SK-N-SH (cell line): ENCODE results near the gene SSUH2. TPM values are rescaled to one million over a fixed set of nuclear protein-coding genes. Genes with fewer than 3 reads are reported as not detected.
A peak's percentile ranks its signal among the peaks of the same experiment; 100 is the strongest.
"Not testable (repeated sequence)": the region's sequence is repeated elsewhere in the genome, so short reads cannot be mapped to it uniquely, and the experiment has no call there.

Experiments used
- CTCF ChIA-PET: fragments of 300-600, 350-600 bp; formaldehyde crosslinking; extraction: SDS; loops from one replicate; lab custom pipeline; 2021; lab: Yijun Ruan, JAX
- POLR2A ChIA-PET: fragments of 350-600 bp; sonication (Branson Sonifier 250); formaldehyde crosslinking; extraction: SDS; loops from one replicate; lab custom pipeline; 2020; ENCODE audit warnings: antibody characterized with exemption, inconsistent platforms; lab: Yijun Ruan, JAX
- DNase-seq: peaks from one replicate; pipeline ENCODE4 v3.0.0; 2012
- H2AFZ ChIP-seq: fragments of 200-600 bp; sonication (generic); 2 replicates; pipeline ENCODE4 v1.8.1; 2016; ENCODE audit warnings: antibody characterized with exemption, mild to moderate bottlenecking, low read depth
- H3F3A ChIP-seq: fragments of 200-600 bp; sonication (generic); replicated peaks from 2 replicates; pipeline ENCODE3; 2016; ENCODE audit warnings: antibody characterized with exemption, mild to moderate bottlenecking; ENCODE audit not compliant: insufficient read depth
- H3K27ac ChIP-seq, 2 experiments: fragments of 200-500 bp in 1 of 2; fragments of 200-600 bp in 1 of 2; sonication (Bioruptor generic) in 1 of 2; sonication (generic), shearing (Covaris generic) in 1 of 2; 2 replicates each; pipeline versions ENCODE4 v1.5.1 to v1.6.1; 2014 to 2016; ENCODE audit warnings: low read depth in 2 of 2, inconsistent platforms in 1 of 2, low read length in 1 of 2, mild to moderate bottlenecking in 1 of 2, mixed read lengths in 1 of 2
- H3K27me3 ChIP-seq: fragments of 200-600 bp; sonication (generic), shearing (Covaris generic); 2 replicates; pipeline ENCODE4 v1.6.1; 2016; ENCODE audit warnings: mixed run types; ENCODE audit not compliant: insufficient read depth
- H3K36me3 ChIP-seq, 2 experiments: fragments of 200-500 bp in 1 of 2; fragments of 200-600 bp in 1 of 2; sonication (Bioruptor generic) in 1 of 2; sonication (generic) in 1 of 2; replicated peaks in 1 of 2; 2 replicates each; pipeline versions ENCODE3 to v1.5.1; 2014 to 2016; ENCODE audit warnings: low read length in 1 of 2, mild to moderate bottlenecking in 1 of 2; ENCODE audit not compliant: insufficient read depth in 2 of 2, control insufficient read depth in 1 of 2
- H3K4me1 ChIP-seq, 2 experiments: fragments of 200-500 bp in 1 of 2; fragments of 200-600 bp in 1 of 2; sonication (Bioruptor generic) in 1 of 2; sonication (generic), shearing (Covaris generic) in 1 of 2; 2 replicates each; pipeline versions ENCODE4 v1.5.1 to v1.6.1; 2014 to 2016; ENCODE audit warnings: low read depth in 1 of 2, low read length in 1 of 2, mixed run types in 1 of 2; ENCODE audit not compliant: insufficient read depth in 2 of 2, control insufficient read depth in 1 of 2
- H3K4me2 ChIP-seq: fragments of 200-600 bp; sonication (generic), shearing (Covaris generic); 2 replicates; pipeline ENCODE4 v1.6.1; 2017; ENCODE audit warnings: mixed run types
- H3K4me3 ChIP-seq, 2 experiments: fragments of 200-500 bp in 1 of 2; fragments of 200-600 bp in 1 of 2; sonication (Bioruptor generic) in 1 of 2; sonication (generic), shearing (Covaris generic) in 1 of 2; 2 replicates each; pipeline versions ENCODE4 v1.5.1 to v1.8.1; 2014 to 2016; ENCODE audit warnings: low read depth in 2 of 2, inconsistent platforms in 1 of 2, low read length in 1 of 2, mild to moderate bottlenecking in 1 of 2, mixed read lengths in 1 of 2, moderate library complexity in 1 of 2
- H3K79me2 ChIP-seq: fragments of 200-600 bp; sonication (generic); 2 replicates; pipeline ENCODE4 v1.8.1; 2017; ENCODE audit warnings: mild to moderate bottlenecking; ENCODE audit not compliant: insufficient read depth
- H3K9ac ChIP-seq: fragments of 200-600 bp; sonication (generic); 2 replicates; pipeline ENCODE4 v1.6.1; 2017; ENCODE audit warnings: mixed run types
- H3K9me2 ChIP-seq: fragments of 200-600 bp; sonication (generic); 2 replicates; pipeline ENCODE4 v1.6.1; 2017; ENCODE audit warnings: mixed run types
- H3K9me3 ChIP-seq: fragments of 200-600 bp; sonication (generic); 2 replicates; pipeline ENCODE4 v1.6.1; 2017; ENCODE audit warnings: mixed run types, mild to moderate bottlenecking, moderate library complexity
- H4K20me1 ChIP-seq: fragments of 200-600 bp; sonication (generic); 2 replicates; pipeline ENCODE4 v1.6.1; 2017; ENCODE audit warnings: mild to moderate bottlenecking, mixed run types; ENCODE audit not compliant: insufficient read depth
- CHD2 ChIP-seq: fragments of 150-350 bp; IDR thresholded peaks from 2 replicates; pipeline ENCODE4 v1.6.1; 2018; ENCODE audit warnings: low read length; ENCODE audit not compliant: partially characterized antibody
- EZH2phosphoT487 ChIP-seq: fragments of 200-600 bp; sonication (generic); IDR thresholded peaks from 2 replicates; pipeline ENCODE4 v1.6.1; 2017; ENCODE audit warnings: low read depth, mixed run types, mild to moderate bottlenecking, antibody characterized with exemption, moderate library complexity, borderline replicate concordance
- GABPA ChIP-seq: IDR thresholded peaks from 2 replicates; pipeline ENCODE4 v1.4.0; 2012; ENCODE audit warnings: low read depth, mild to moderate bottlenecking
- IRF3 ChIP-seq: fragments of 150-350 bp; IDR thresholded peaks from 2 replicates; pipeline ENCODE4 v1.6.1; 2016; ENCODE audit warnings: mild to moderate bottlenecking, low read depth, low read length
- MEF2A ChIP-seq: IDR thresholded peaks from 2 replicates; pipeline ENCODE4 v1.4.0; 2012; ENCODE audit warnings: low read depth, borderline replicate concordance
- NFIC ChIP-seq: IDR thresholded peaks from 2 replicates; pipeline ENCODE4 v1.4.0; 2012; ENCODE audit warnings: borderline replicate concordance
- WGBS: methylation state at CpG from one replicate; pipeline ENCODE4 v1.1.6; 2017; ENCODE audit warnings: low lambda C conversion rate; 5-methylcytosine and 5-hydroxymethylcytosine counted together
- polyA plus RNA-seq, 3 experiments: library from polyadenylated mRNA; depleted of rRNA; stranded (reverse); fragments of >200 nt; gene quantifications; 2 replicates each; pipeline ENCODE4 v1.2.3, GENCODE V29; 2012

SSUH2 gene
- polyA plus RNA-seq, 1 of the 3 experiments (the other 2 are of a cell fraction) = 0.18 TPM

GRCh38 chr3:8656240-8656639, 11.6 kb upstream of the SSUH2 start (continued):
- no peak for TF ChIP-seq IRF3
- no peak for TF ChIP-seq MEF2A
- TF ChIP-seq GABPA = no peak
- TF ChIP-seq, all 33 proteins: peak for 0

GRCh38 chr3:8655387-8655835, 10.8 kb upstream of the SSUH2 start:
- no peaks in the 10 kb centered on the region for H3K9me2 ChIP-seq
- TF ChIP-seq CHD2 (no peak), NFIC (no peak), EZH2phosphoT487 (no peak)
- TF ChIP-seq, all 33 proteins: peak for 0
- H3K36me3 ChIP-seq = no peaks in the 10 kb centered on the region
- ChIA-PET POLR2A (no interaction called here), CTCF (no interaction called here)
- peak overlapping the region in 1 of 2 experiments; percentile 50; a peak in 2 of 4 replicates for H3K27ac ChIP-seq
- no peak overlapping the region for H3K9ac ChIP-seq
- no peaks in the 10 kb centered on the region for H3K27me3 ChIP-seq
- no peaks in the 10 kb centered on the region for H4K20me1 ChIP-seq
- H3K9me3 ChIP-seq = no peaks in the 10 kb centered on the region
- H3K4me2 ChIP-seq = no peak overlapping the region
- 69% methylated on average over 10 of the region's 10 CpGs for WGBS
- DNase-seq = no peak
- H3K79me2 ChIP-seq = no peaks in the 10 kb centered on the region
- H2AFZ ChIP-seq = no peak overlapping the region
- peaks cover 24 to 62% of the 10 kb centered on the region in 2 experiments for H3K4me1 ChIP-seq
- H3F3A ChIP-seq = peaks cover 19% of the 10 kb centered on the region
- no peak overlapping the region for H3K4me3 ChIP-seq

- Histone ChIP-seq H3K27ac (peak overlapping the region in 1 of 2 experiments; percentile 43; a peak in 2 of 4 replicates), H3K4me1 (peaks cover 19 to 63% of the 10 kb centered on the region in 2 experiments), H3F3A (peaks cover 19% of the 10 kb centered on the region)
- H3K79me2 ChIP-seq, H3K9ac ChIP-seq, POLR2A ChIA-PET, H3K27me3 ChIP-seq, H3K36me3 ChIP-seq, H4K20me1 ChIP-seq, DNase-seq, H3K9me3 ChIP-seq, H3K4me2 ChIP-seq, H3K9me2 ChIP-seq, H2AFZ ChIP-seq, H3K4me3 ChIP-seq, CTCF ChIA-PET: not testable (repeated sequence)
- 88% methylated on average over 4 of the region's 6 CpGs for WGBS
Measured at GRCh38 chr3:8654572-8655329, 10.2 kb upstream of the SSUH2 start.
